ENCODE results near the gene ARHGAP15. TPM values are rescaled to one million over a fixed set of nuclear protein-coding genes. Genes with fewer than 3 reads are reported as not detected.

Gene ARHGAP15
- total and polyA plus RNA-seq, 12 donors: 1.3 to 7.7 (median 2.8) TPM

DNA sequence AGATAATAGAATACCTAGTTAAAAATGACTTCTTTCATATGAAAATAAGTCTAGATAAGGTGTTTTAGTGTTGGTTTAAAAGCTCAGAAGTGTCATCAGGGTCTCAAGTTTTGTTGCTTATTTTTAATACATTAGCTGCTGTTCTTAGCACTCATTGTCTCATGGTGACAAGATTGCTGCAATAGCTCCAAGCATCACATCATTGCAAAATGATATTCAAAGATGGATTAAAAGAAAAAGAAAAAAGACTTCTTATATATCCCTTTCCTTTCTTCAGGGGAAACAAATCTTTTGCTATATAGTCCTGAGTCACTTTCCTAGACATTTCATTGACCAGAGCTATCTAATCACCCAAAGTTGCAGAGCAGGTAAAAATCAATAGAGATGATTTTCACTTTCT is 386.1 kb downstream of the ARHGAP15 start:
- Histone ChIP-seq H3K27me3 (no peaks in the 10 kb centered on the region), H3K4me1 (peaks cover 0 to 5% (median 0%) of the 10 kb centered on the region in 9 donors), H3K9me3 (peaks cover 0 to 10% (median 0%) of the 10 kb centered on the region in 11 donors), H3K36me3 (peaks cover 0 to 12% (median 0%) of the 10 kb centered on the region in 9 donors), H3K4me3 (no peak overlapping the region), H3K27ac (no peak overlapping the region)
- intact Hi-C loops (cut with DNase I): loop anchor here in 1 of 10 donors (10.0 kb wide), 1 partner anchor 81 kb away; no protein-coding TSS in a partner anchor
- TF ChIP-seq, protein P1, sequence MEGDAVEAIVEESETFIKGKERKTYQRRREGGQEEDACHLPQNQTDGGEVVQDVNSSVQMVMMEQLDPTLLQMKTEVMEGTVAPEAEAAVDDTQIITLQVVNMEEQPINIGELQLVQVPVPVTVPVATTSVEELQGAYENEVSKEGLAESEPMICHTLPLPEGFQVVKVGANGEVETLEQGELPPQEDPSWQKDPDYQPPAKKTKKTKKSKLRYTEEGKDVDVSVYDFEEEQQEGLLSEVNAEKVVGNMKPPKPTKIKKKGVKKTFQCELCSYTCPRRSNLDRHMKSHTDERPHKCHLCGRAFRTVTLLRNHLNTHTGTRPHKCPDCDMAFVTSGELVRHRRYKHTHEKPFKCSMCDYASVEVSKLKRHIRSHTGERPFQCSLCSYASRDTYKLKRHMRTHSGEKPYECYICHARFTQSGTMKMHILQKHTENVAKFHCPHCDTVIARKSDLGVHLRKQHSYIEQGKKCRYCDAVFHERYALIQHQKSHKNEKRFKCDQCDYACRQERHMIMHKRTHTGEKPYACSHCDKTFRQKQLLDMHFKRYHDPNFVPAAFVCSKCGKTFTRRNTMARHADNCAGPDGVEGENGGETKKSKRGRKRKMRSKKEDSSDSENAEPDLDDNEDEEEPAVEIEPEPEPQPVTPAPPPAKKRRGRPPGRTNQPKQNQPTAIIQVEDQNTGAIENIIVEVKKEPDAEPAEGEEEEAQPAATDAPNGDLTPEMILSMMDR (IDR thresholded peaks at IDR 0.05): no peak
- DNase-seq (no peak), ATAC-seq (no peak)

DNA sequence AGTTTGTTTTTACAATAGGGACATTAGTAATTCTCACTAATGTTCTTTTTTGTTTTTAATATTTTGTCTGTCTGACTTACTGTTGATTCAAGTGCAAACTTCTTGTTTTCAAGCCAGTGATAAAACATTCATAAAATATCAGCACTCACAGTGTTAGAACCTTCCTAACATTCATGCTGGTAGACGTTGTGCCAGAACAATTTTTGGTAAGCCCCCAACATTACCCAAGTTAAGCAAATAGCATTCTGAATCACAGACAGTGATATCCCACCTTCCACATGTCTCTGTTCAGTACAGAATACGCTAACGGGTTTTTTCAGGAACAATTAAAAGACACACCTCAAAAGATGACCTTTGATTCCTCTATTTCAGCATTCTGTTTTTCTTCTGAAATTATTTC is 390.3 kb downstream of the ARHGAP15 start:
- no peak for DNase-seq
- H3K4me1 ChIP-seq: peaks cover 0 to 34% (median 5%) of the 10 kb centered on the region in 9 donors
- H3K27me3 ChIP-seq: no peaks in the 10 kb centered on the region
- H3K9me3 ChIP-seq: peaks cover 0 to 10% (median 0%) of the 10 kb centered on the region in 11 donors
- no peak for ATAC-seq
- peaks cover 0 to 12% (median 0%) of the 10 kb centered on the region in 9 donors for H3K36me3 ChIP-seq
- intact Hi-C loops (cut with DNase I): loop anchor here in 1 of 10 donors (10.0 kb wide), 1 partner anchor 85 kb away; no protein-coding TSS in a partner anchor
- no peak overlapping the region for H3K4me3 ChIP-seq
- TF ChIP-seq, protein P1 (IDR thresholded peaks at IDR 0.05): no peak
- H3K27ac ChIP-seq: no peak overlapping the region
- WGBS, 2 donors: 73 to 74% methylated on average over 3 of the region's 3 CpGs

DNA sequence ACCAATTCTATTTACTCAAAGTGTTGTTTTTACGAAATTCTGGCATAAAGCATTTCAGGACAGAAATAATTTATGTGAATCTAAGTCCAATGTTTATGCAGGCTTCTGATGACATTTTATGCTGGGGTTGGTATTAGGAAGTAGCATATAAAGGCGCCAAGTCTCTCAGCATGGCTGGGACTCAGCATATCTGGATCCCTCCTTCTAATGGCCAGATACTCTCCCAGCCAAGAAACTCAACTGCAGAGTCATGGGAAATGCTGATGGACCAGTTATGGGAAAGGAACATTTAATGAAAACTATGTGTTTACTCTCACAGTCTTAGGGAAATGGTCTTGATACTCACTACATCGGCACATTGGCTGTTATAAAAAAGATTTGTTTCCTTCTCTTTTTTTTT is 392.2 kb downstream of the ARHGAP15 start:
- Histone ChIP-seq H3K9me3 (no peaks in the 10 kb centered on the region), H3K4me3 (no peak overlapping the region), H3K36me3 (peaks cover 0 to 12% (median 0%) of the 10 kb centered on the region in 9 donors), H3K27me3 (no peaks in the 10 kb centered on the region), H3K27ac (peak overlapping the region in 2 of 10 donors; percentile 11 to 48), H3K4me1 (peaks cover 0 to 42% (median 11%) of the 10 kb centered on the region in 9 donors)
- ATAC-seq: peak in 2 of 8 donors; percentile 48 to 55
- no peak for DNase-seq
- intact Hi-C loops (cut with DNase I): loop anchor here in 1 of 10 donors (5.0 to 10.0 kb wide), 3 partner anchors 89 to 993 kb away; no protein-coding TSS in a partner anchor
- TF ChIP-seq, protein P1 (IDR thresholded peaks at IDR 0.05): no peak
- 57 to 69% methylated on average over 3 of the region's 3 CpGs for WGBS, 2 donors

DNA sequence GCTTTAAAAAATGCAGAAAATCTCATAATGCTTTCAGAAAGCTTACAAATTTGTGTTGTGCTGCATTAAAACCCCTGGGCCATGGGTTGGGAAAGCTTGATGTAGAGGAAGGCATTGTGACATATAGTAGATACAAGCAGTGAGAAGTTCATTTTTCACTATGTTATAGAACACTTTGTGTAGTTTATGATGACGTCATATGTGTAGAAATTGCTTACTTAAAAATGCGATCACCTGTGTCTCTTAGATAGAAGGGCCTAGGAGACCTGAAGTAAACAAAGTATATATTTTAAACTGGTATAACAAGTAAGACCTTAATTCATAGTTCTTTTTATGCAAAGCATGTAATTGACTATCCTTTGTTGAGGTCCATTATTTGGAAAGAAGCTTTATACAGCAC is 393.5 kb downstream of the ARHGAP15 start:
- Histone ChIP-seq H3K36me3 (peaks cover 0 to 12% (median 0%) of the 10 kb centered on the region in 9 donors), H3K4me1 (peaks cover 0 to 50% (median 12%) of the 10 kb centered on the region in 9 donors), H3K9me3 (no peaks in the 10 kb centered on the region), H3K27me3 (no peaks in the 10 kb centered on the region), H3K4me3 (no peak overlapping the region), H3K27ac (peak overlapping the region in 3 of 10 donors; percentile 1 to 48 (median 6))
- intact Hi-C loops (cut with DNase I): loop anchor here in 1 of 10 donors (5.0 to 10.0 kb wide), 3 partner anchors 90 to 992 kb away; no protein-coding TSS in a partner anchor
- TF ChIP-seq, protein P1 (IDR thresholded peaks at IDR 0.05): no peak
- WGBS, 2 donors: 87 to 95% methylated on average over 2 of the region's 2 CpGs
- DNase-seq: no peak
- ATAC-seq: no peak

All from heart right ventricle (tissue), 16 donors.